GM12801 (cell line): ENCODE data around the gene FCN1.

ENCODE experiments used
- CTCF ChIP-seq: IDR thresholded peaks from one replicate; pipeline ENCODE4 v1.5.1; 2011; ENCODE audit warnings: control low read depth; ENCODE audit not compliant: insufficient read length; ENCODE audit errors: extremely low read depth

FCN1 gene

DNA sequence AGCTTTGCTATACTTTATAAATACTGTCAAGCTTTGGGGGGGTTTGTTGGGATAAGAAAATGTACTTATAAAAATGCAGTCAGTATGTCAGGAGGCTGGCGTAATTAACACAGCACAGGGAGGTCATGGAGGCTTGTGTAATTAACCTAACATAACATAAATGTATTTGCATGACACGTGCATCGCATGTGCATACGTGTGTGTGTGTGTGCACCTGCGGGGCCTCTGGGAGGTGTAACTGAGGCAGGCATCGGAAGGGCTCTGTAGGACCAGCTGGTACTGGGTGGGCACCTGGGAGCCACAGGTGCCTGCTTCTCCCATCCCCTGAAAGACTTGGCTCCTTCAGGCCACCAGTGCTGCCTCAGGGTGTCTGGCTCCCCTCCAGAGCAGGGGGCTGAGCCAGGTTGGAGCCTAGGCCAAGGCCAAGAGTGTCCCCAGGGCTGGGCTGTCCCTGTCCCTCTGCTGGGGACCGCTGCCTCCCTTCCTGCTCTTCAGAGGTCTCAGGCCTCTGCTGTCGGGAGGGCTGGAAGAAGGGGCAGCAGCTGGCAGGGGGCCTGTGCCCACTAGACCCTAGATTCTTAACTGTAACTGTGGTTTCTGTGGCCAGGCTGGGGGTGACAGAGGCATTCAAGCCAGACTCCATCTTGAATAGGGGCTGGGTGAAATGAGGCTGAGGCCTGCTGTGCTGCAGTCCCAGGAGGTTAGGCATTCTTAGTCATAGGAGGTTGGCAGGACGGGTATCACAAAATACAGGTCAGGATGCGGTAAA is 28.1 kb downstream of the FCN1 start:
- TF ChIP-seq CTCF, result no peak

- no peak for TF ChIP-seq CTCF
These were observed 29.0 kb downstream of the FCN1 start for GRCh38 chr9:134888603-134889190.

GRCh38 chr9:134887686-134888602 is 29.8 kb downstream of the FCN1 start:
- no peak for TF ChIP-seq CTCF

DNA sequence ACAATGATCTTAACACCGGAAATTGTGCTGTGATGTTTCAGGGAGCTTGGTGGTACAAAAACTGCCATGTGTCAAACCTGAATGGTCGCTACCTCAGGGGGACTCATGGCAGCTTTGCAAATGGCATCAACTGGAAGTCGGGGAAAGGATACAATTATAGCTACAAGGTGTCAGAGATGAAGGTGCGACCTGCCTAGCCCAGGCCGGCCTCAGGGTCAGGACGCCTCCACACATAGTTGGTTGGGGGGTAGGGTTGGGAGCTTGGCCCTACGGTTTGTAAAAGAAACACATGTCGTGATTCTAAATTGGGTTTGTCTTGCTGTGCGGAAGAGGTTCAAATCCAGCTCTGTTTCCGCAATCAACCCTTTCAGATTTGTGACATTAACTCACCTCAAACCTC is 30.5 kb downstream of the FCN1 start:
- no peak for TF ChIP-seq CTCF

GRCh38 chr9:134886413-134886913 is 31.2 kb downstream of the FCN1 start:
- no peak for TF ChIP-seq CTCF

DNA sequence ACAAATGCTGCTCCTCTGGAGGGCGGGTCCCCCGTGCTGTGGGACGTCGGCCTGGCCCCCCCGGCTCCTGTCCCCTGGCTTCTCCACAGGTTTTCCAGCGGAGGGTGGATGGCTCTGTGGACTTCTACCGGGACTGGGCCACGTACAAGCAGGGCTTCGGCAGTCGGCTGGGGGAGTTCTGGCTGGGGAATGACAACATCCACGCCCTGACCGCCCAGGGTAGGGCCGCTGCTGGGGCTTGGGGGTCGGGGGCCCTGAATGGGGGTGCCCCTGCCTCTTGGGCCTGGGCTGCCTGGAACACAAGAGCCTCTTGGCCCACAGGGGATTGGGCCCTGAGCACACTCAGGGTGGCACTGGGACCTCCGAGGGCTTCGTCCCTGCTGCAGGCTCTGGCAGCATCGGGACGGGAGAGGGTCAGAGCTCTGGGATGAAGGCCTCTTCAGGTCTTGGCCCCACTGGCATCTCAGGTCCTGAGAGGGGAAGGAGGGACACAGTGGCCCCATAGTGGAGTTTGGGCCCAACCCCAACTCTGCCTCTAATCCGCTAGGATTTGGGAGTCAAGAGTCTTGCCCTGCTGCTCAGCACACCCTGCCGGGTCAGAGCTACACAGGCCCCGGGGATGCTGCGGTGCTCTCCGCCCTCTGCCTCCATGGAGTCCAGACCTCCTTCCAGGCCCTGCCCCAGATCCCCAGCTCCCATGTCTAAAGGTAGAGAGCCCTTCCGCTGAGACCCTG is 31.9 kb downstream of the FCN1 start:
- TF ChIP-seq CTCF, result no peak
